Suprapubic skin (tissue), 4 donors: ENCODE data around the gene CFAP20DC.

Experiments used
- CTCF ChIP-seq, 2 donors: fragments of 200-600 bp in 1 of 2; fragments of 450-650 bp in 1 of 2; sonication (generic) in 1 of 2; IDR thresholded peaks; one replicate each; pipeline ENCODE4 v1.5.1; 2016 to 2019; ENCODE audit warnings: antibody characterized with exemption in 2 of 2, mild to moderate bottlenecking in 1 of 2, moderate library complexity in 1 of 2
- EP300 ChIP-seq: sonication (generic); formaldehyde crosslinking; IDR thresholded peaks from one replicate; pipeline ENCODE4 v1.6.1; 2017; ENCODE audit warnings: antibody characterized with exemption
- POLR2A ChIP-seq, 2 donors: fragments of 450-650 bp; IDR thresholded peaks; one replicate each; pipeline ENCODE4 v1.6.1; 2017; ENCODE audit warnings: antibody characterized with exemption in 2 of 2, mild to moderate bottlenecking in 2 of 2, moderate library complexity in 2 of 2
- POLR2AphosphoS5 ChIP-seq, 3 donors: sonication (generic); formaldehyde crosslinking; IDR thresholded peaks; one replicate each; pipeline ENCODE4 v1.6.1; 2017; ENCODE audit warnings: antibody characterized with exemption in 3 of 3

- no peak for TF ChIP-seq CTCF (IDR thresholded peaks at IDR 0.05)
- no peak for TF ChIP-seq POLR2AphosphoS5 (IDR thresholded peaks at IDR 0.05)
- no peak for TF ChIP-seq POLR2A (IDR thresholded peaks at IDR 0.05)
- no peak for TF ChIP-seq EP300
Observed at GRCh38 chr3:58898513-58898912, 151.3 kb downstream of the CFAP20DC start.
